Measurements from ENCODE around the gene DNM3. TPM values are rescaled to one million over a fixed set of nuclear protein-coding genes. Genes with fewer than 3 reads are reported as not detected.

The DNM3 gene
- total and polyA plus RNA-seq, 2 of the 8 experiments (the other 6 are each of a cell fraction or from before 2014, with no cell fraction given), result 2.0 to 8.5 TPM

GRCh38 chr1:172275478-172275877 lies 434.2 kb downstream of the DNM3 start:
- WGBS, 2 experiments (ENCODE audit: extremely low coverage in 1 of 2, insufficient coverage in 1 of 2, insufficient read length in 1 of 2, insufficient replicate concordance in 2 of 2, low coverage in 1 of 2, low lambda C conversion rate in 2 of 2, missing lambda C conversion rate in 1 of 2), result 86% methylated on average over 1 of the region's 1 CpG; no CpG with 5 or more reads in 1 of the 2 experiments
- TF ChIP-seq GABPA (IDR thresholded peaks at IDR 0.05; ENCODE audit: borderline replicate concordance, insufficient read depth, low read length) (no peak), SP4 (IDR thresholded peaks at IDR 0.05; ENCODE audit: low read length) (no peak), KDM5A (IDR thresholded peaks at IDR 0.05; ENCODE audit: low read length) (no peak), RBBP5 (IDR thresholded peaks at IDR 0.05; ENCODE audit: borderline replicate concordance, low read depth, low read length) (no peak), BACH1 (IDR thresholded peaks at IDR 0.05; ENCODE audit: low read length) (no peak), FOSL1 (IDR thresholded peaks at IDR 0.05; ENCODE audit: insufficient read depth, low read depth, low read length) (no peak), NANOG (IDR thresholded peaks at IDR 0.05; ENCODE audit: insufficient read depth, low read depth, low read length, poor library complexity, severe bottlenecking) (no peak), SP2 (IDR thresholded peaks at IDR 0.05; ENCODE audit: low read length) (no peak), TAF7 (optimal IDR thresholded peaks at IDR 0.05; ENCODE audit: borderline replicate concordance, low read depth, low read length) (no peak), HDAC6 (IDR thresholded peaks at IDR 0.05; ENCODE audit: low read depth, low read length) (no peak), RAD21 (IDR thresholded peaks at IDR 0.05 in 1 of 2, conservative IDR thresholded peaks at IDR 0.05 in 1 of 2; ENCODE audit: low read depth in 2 of 2, low read length in 2 of 2) (no peak)

More at GRCh38 chr1:172275478-172275877, 434.2 kb downstream of the DNM3 start:
- Histone ChIP-seq H2BK120ac (replicated peaks; ENCODE audit: low read depth, low read length) (no peak overlapping the region), H3K56ac (replicated peaks; ENCODE audit: insufficient read length, low read depth, low read length) (no peak overlapping the region), H2BK12ac (ENCODE audit: low read depth, low read length) (no peak overlapping the region), H4K20me1 (replicated peaks in 1 of 2; ENCODE audit: control insufficient read depth in 1 of 2, insufficient read depth in 2 of 2, low read length in 2 of 2) (no peaks in the 10 kb centered on the region), H3K4ac (replicated peaks; ENCODE audit: insufficient read length, low read depth, low read length) (no peak overlapping the region), H2BK20ac (ENCODE audit: low read length) (no peak overlapping the region), H3K9ac (replicated peaks in 1 of 4; ENCODE audit: extremely low read depth in 1 of 4, low read depth in 3 of 4, low read length in 3 of 4) (no peak overlapping the region), H3K4me3 (ENCODE audit: extremely low read depth in 1 of 4, insufficient read depth in 2 of 4, low read depth in 3 of 4, low read length in 4 of 4) (no peak overlapping the region), H4K8ac (ENCODE audit: extremely low read depth, insufficient read depth, low read length) (no peak overlapping the region), H2BK15ac (ENCODE audit: low read length) (no peak overlapping the region), H3K4me2 (ENCODE audit: insufficient read depth in 1 of 2, low read depth in 2 of 2, low read length in 2 of 2) (no peak overlapping the region), H4K5ac (ENCODE audit: insufficient read length, low read depth, low read length) (no peak overlapping the region), H3K79me2 (ENCODE audit: control insufficient read depth in 1 of 2, insufficient read depth in 2 of 2, low read length in 2 of 2) (no peaks in the 10 kb centered on the region), H3K14ac (ENCODE audit: insufficient read length) (no peak overlapping the region), H3K79me1 (ENCODE audit: low read depth, low read length) (no peaks in the 10 kb centered on the region), H3K4me1 (replicated peaks in 1 of 4; ENCODE audit: control insufficient read depth in 3 of 4, insufficient read depth in 4 of 4, low read length in 3 of 4) (peaks cover 0 to 17% (median 11%) of the 10 kb centered on the region in 4 experiments; a peak in 3 of 7 replicates), H2BK5ac (ENCODE audit: low read depth, low read length) (no peak overlapping the region), H3K27ac (ENCODE audit: low read depth, low read length) (no peak overlapping the region), H3K36me3 (ENCODE audit: control insufficient read depth in 2 of 4, insufficient read depth in 4 of 4, low read length in 3 of 4) (no peaks in the 10 kb centered on the region), H3K23me2 (ENCODE audit: low read depth, low read length) (no peaks in the 10 kb centered on the region), H3K27me3 (replicated peaks in 1 of 4; ENCODE audit: control insufficient read depth in 3 of 4, extremely low read depth in 1 of 4, insufficient read depth in 3 of 4, low read length in 3 of 4) (no peaks in the 10 kb centered on the region), H2AFZ (ENCODE audit: low read length) (no peak overlapping the region), H4K91ac (replicated peaks; ENCODE audit: insufficient read length, low read length) (no peak overlapping the region), H3K9me3 (ENCODE audit: insufficient read depth in 2 of 2, low read depth in 1 of 2, low read length in 1 of 2) (no peaks in the 10 kb centered on the region), H3K18ac (ENCODE audit: extremely low read depth, low read length) (no peak overlapping the region), H3K23ac (ENCODE audit: insufficient read length) (no peak overlapping the region), H2AK5ac (ENCODE audit: low read depth, low read length) (no peak overlapping the region)
- POLR2A ChIA-PET (ENCODE audit: partially characterized antibody), result no interaction called here
- DNase-seq (ENCODE audit: low read depth in 1 of 2, low spot score in 2 of 2), result no peak
- no peak for FAIRE-seq
- CTCF ChIA-PET (ENCODE audit: partially characterized antibody), result no interaction called here

Data from H1 (cell line).